HepG2 (cell line): ENCODE measurements around the gene OLR1.

ENCODE experiments used
- CHD4 ChIP-seq: fragments of 200-600 bp; sonication (generic); IDR thresholded peaks from 2 replicates; pipeline ENCODE4 v1.7.0; 2017; ENCODE audit warnings: mild to moderate bottlenecking, low read length, borderline replicate concordance
- CTCF ChIP-seq: sonication (generic); formaldehyde crosslinking; IDR thresholded peaks from 2 replicates; pipeline ENCODE4 v1.5.0; 2020; ENCODE audit warnings: mild to moderate bottlenecking, missing genetic modification reagents, moderate library complexity
- JUNB ChIP-seq: sonication (generic); formaldehyde crosslinking; IDR thresholded peaks from 2 replicates; pipeline ENCODE4 v1.8.0; 2022; ENCODE audit warnings: missing genetic modification reagents, mild to moderate bottlenecking, borderline replicate concordance
- KDM5B ChIP-seq: sonication (generic); formaldehyde crosslinking; IDR thresholded peaks from 2 replicates; pipeline ENCODE4 v1.4.0; 2020; ENCODE audit warnings: missing genetic modification reagents, mild to moderate bottlenecking, borderline replicate concordance
- POLR2A ChIP-seq, 2 experiments: IDR thresholded peaks; 2 replicates each; pipeline ENCODE4 v1.6.1; 2011; ENCODE audit warnings: low read depth in 2 of 2, low read length in 2 of 2, mild to moderate bottlenecking in 1 of 2, moderate library complexity in 1 of 2; ENCODE audit not compliant: insufficient read depth in 1 of 2
- THAP9 ChIP-seq: sonication (generic); formaldehyde crosslinking; IDR thresholded peaks from 2 replicates; pipeline ENCODE4; 2020; ENCODE audit warnings: missing genetic modification reagents, mild to moderate bottlenecking, borderline replicate concordance
- ZNF274 ChIP-seq: sonication (generic); formaldehyde crosslinking; IDR thresholded peaks from 2 replicates; pipeline ENCODE4 v1.5.1; 2020; ENCODE audit warnings: mild to moderate bottlenecking, missing genetic modification reagents
- ZNF766 ChIP-seq: sonication (generic); formaldehyde crosslinking; IDR thresholded peaks from 2 replicates; pipeline ENCODE4 v1.5.0; 2020; ENCODE audit warnings: missing genetic modification reagents, borderline replicate concordance

GRCh38 chr12:10214895-10215267 is 42.9 kb upstream of the OLR1 start:
- no peak for TF ChIP-seq POLR2A (IDR thresholded peaks at IDR 0.05; ENCODE audit: insufficient read depth in 1 of 2, low read depth in 2 of 2, low read length in 2 of 2)
- no peak for TF ChIP-seq CHD4
- TF ChIP-seq CTCF (CRISPR knock-in tag), result no peak
- TF ChIP-seq THAP9, result no peak
- no peak for TF ChIP-seq JUNB (CRISPR knock-in tag)
- no peak for TF ChIP-seq KDM5B (CRISPR knock-in tag)
- TF ChIP-seq ZNF766, result no peak
- TF ChIP-seq ZNF274 (CRISPR knock-in tag), result no peak
